ENCODE measurements around the gene MT1A.

GRCh38 chr16:56593573-56594291, 44.7 kb upstream of the MT1A start:
- no peak for TF ChIP-seq REST (IDR thresholded peaks at IDR 0.05; ENCODE audit: low read depth)
- no peak for TF ChIP-seq CTCF (IDR thresholded peaks at IDR 0.05 in 2 of 3, conservative IDR thresholded peaks at IDR 0.05 in 1 of 3; ENCODE audit: borderline replicate concordance in 1 of 3, insufficient read depth in 1 of 3, low read depth in 2 of 3, low read length in 2 of 3)
- no peak for TF ChIP-seq POLR2A (IDR thresholded peaks at IDR 0.05; ENCODE audit: borderline replicate concordance, extremely low read depth, insufficient read depth, insufficient read length)
- TF ChIP-seq POLR2AphosphoS5 (IDR thresholded peaks at IDR 0.05; ENCODE audit: low read depth, low read length): no peak
- no peak for TF ChIP-seq JUND (IDR thresholded peaks at IDR 0.05)
- no peak for TF ChIP-seq ZFX (IDR thresholded peaks at IDR 0.05)
- no peak for TF ChIP-seq EZH2 (IDR thresholded peaks at IDR 0.05)

All from HCT116 (cell line).